Stimulated activated effector memory CD8-positive, alpha-beta T cell treated with anti-CD3 and anti-CD28 coated beads, Interleukin-12 subunit alpha, Interleukin-12 subunit beta, amount 100 ng/mL, for 72 hours (primary cell): ENCODE data around the gene BRCC3.
A peak's percentile ranks its signal among the peaks of the same experiment; 100 is the strongest.

Experiments used
- ATAC-seq: fragments of 150-1000 bp; cut with Tn5 transposase; 2 replicates; pipeline ENCODE4 v1.10.0; 2021
- DNase-seq, 2 donors: peaks; one replicate each; pipeline ENCODE4 v3.0.0; 2021 to 2022; ENCODE audit warnings: low spot score in 2 of 2
- H3K27ac Mint-ChIP-seq: one replicate; pipeline ENCODE4 v1.8.0; 2022; ENCODE audit warnings: mild to moderate bottlenecking, mixed read lengths
- H3K36me3 Mint-ChIP-seq: one replicate; pipeline ENCODE4 v1.8.0; 2022; ENCODE audit warnings: mild to moderate bottlenecking, mixed read lengths
- H3K4me1 Mint-ChIP-seq: one replicate; pipeline ENCODE4 v1.8.0; 2022; ENCODE audit warnings: mixed read lengths
- H3K4me3 Mint-ChIP-seq: one replicate; pipeline ENCODE4 v1.8.0; 2022; ENCODE audit warnings: mild to moderate bottlenecking, mixed read lengths
- H3K9me3 Mint-ChIP-seq: one replicate; pipeline ENCODE4 v1.8.0; 2022; ENCODE audit warnings: mixed read lengths

BRCC3 gene

GRCh38 chrX:155070975-155071693 is at the start of gene BRCC3, which contains the start of the genes CMC4 and MTCP1:
TSS of gene BRCC3 (plus strand) at chrX:155071508. CDS start at chrX:155071528, 20 bp downstream.
TSS of gene CMC4 (minus strand) at chrX:155071136. CDS start at chrX:155064023, 7,113 bp downstream.
TSS of gene MTCP1 (minus strand) at chrX:155071136. CDS start at chrX:155066010, 5,126 bp downstream.
- H3K27ac Mint-ChIP-seq, result peak within 1 kb of the TSS; percentile 86
- H3K4me3 Mint-ChIP-seq, result peak within 1 kb of the TSS; percentile 83
- DNase-seq (peak; percentile 59 to 84), ATAC-seq (peak; percentile 94)
- peaks cover 41% of the 10 kb centered on the region for H3K4me1 Mint-ChIP-seq
- H3K9me3 Mint-ChIP-seq, result no peaks in the 10 kb centered on the region
- peaks cover 49% of the 10 kb centered on the region for H3K36me3 Mint-ChIP-seq

DNA sequence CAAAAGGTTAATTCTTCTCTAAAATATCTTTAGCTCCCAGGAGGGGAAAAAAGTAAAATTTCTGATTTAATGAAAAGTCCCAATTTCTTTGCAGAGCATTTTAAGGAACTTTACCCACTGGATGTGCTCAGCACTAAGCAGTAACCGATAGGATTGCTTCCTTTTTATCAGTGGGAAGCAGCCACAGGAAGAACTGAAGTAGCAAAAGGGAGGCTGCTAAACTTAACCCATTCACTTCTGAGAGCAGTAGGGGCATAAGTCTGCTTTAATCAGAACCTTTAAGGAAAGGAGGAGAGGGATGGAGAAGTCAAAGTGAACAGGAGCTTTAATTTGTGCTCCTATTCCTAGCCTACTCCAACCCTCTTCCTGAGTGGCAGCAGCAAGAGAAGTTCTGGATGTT is 48.7 kb upstream of the BRCC3 start, which contains the start of gene F8:
Gene F8 (minus strand): TSS at position 139 of the 400 bp plus-strand sequence. CDS start 171 bp downstream, outside the sequence.
- ATAC-seq (no peak), DNase-seq (no peak)
- Mint-ChIP-seq H3K4me3 (no peak within 1 kb of the TSS), H3K9me3 (no peaks in the 10 kb centered on the region), H3K27ac (no peak within 1 kb of the TSS), H3K36me3 (peaks cover 14% of the 10 kb centered on the region), H3K4me1 (no peaks in the 10 kb centered on the region)

DNA sequence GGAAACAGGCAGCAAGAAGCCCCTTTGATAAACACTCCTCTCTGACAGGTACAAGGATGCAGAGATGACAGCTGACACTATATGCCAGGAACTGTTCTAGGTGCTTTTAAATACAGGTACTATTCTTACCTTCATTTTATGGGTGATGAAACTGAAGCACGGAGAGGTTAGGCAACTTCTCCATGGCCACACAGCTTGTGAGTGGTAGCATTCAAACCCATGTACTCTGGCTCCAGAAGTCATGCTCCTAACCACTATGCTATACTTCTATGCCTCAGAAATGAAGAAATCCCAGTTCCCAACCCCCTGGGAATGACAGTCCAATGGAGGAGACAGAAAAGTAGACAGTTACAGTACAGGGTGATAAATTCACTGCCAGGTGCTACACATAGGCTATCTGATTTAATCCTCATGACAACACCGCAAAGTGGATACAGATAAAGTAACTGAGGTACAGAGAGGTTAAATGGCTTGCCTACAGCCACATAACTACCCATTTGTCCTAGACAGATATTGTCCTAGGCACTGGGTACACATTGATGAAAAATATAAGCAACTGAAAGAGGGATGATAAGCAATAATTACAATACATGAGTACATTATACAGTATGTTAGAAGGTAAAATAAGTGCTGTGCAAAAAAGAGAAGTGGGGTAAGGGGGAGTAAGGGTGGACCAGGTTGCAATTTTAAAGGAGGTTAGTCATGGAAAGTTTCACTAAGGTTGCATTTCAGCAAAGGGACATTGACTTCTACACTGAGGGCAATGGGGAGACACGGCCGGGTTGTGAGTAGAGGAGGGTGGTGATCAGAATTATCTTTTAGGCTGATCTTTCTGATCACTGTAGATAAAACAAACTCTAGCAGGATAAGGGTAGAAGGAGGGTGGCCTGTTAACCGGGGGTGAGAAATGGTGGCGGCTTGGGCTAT is 47.1 kb upstream of the BRCC3 start:
- H3K4me1 Mint-ChIP-seq, result peaks cover 8% of the 10 kb centered on the region
- no peak for DNase-seq

DNA sequence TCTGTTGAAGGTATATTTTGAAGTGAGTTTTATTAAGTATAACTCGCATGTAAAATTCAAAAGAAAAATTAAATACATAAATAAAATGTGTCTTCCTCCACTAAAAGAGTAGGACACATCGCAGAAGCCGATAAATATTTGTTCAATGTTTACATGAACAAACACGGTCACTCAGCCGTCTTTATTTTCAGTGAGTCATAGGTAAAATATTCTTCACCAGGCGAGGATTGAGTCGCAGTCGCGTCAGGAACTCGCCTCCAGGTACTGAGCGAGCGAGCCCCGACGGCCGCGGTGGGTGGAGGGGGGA is 44.9 kb upstream of the BRCC3 start:
- peak overlapping the region; percentile 73 for H3K4me3 Mint-ChIP-seq
- H3K9me3 Mint-ChIP-seq, result no peaks in the 10 kb centered on the region
- DNase-seq, result no peak
- H3K4me1 Mint-ChIP-seq, result peaks cover 15% of the 10 kb centered on the region
- peaks cover 24% of the 10 kb centered on the region for H3K36me3 Mint-ChIP-seq
- peak overlapping the region; percentile 92 for H3K27ac Mint-ChIP-seq
- no peak for ATAC-seq

More for the DNA sequence above, 47.1 kb upstream of the BRCC3 start:
- Mint-ChIP-seq H3K4me3 (no peak overlapping the region), H3K27ac (no peak overlapping the region), H3K36me3 (peaks cover 22% of the 10 kb centered on the region), H3K9me3 (no peaks in the 10 kb centered on the region)
- ATAC-seq, result no peak

GRCh38 chrX:155026727-155027508 is 44.4 kb upstream of the BRCC3 start, which contains the start of gene FUNDC2:
TSS of gene FUNDC2 (plus strand) at chrX:155026844. CDS start at chrX:155026939, 95 bp downstream.
- H3K4me1 Mint-ChIP-seq, result peaks cover 15% of the 10 kb centered on the region
- H3K9me3 Mint-ChIP-seq, result no peaks in the 10 kb centered on the region
- peaks cover 24% of the 10 kb centered on the region for H3K36me3 Mint-ChIP-seq
- H3K27ac Mint-ChIP-seq, result peak within 1 kb of the TSS; percentile 92
- H3K4me3 Mint-ChIP-seq, result peak within 1 kb of the TSS; percentile 73
- ATAC-seq (peak; percentile 93), DNase-seq (peak; percentile 71 to 93)

DNA sequence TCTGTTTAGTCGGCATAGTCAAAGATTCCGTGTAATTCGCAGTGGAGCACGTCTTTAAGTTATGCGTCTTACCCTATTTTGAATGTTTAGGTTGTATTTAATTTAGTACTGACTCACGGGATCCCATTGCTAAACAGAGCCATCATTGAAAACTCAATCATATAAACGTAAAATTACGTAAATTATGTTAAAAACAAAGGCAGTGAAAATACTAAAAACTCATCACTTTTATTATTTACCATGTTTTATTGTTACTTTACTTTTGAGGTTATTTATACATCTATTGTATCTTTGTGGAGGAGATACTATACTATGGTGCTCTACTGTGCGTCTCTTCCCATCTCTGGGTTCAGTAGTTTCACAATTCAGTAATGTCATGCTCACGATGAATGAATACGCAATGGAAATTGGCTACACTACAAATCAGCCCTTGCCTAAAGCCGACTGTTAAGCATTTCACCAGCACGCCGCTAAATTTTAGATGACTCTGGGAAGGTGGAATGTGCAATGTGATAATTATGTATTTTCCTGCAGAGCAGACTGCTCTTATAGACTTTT is 43.7 kb upstream of the BRCC3 start:
- peak overlapping the region; percentile 92 for H3K27ac Mint-ChIP-seq
- DNase-seq, result no peak
- peaks cover 15% of the 10 kb centered on the region for H3K4me1 Mint-ChIP-seq
- no peaks in the 10 kb centered on the region for H3K9me3 Mint-ChIP-seq
- H3K4me3 Mint-ChIP-seq, result peak overlapping the region; percentile 73
- peak; percentile 49 for ATAC-seq
- peaks cover 24% of the 10 kb centered on the region for H3K36me3 Mint-ChIP-seq

GRCh38 chrX:155028129-155028528 is 43.2 kb upstream of the BRCC3 start:
- no peak for ATAC-seq
- H3K4me3 Mint-ChIP-seq, result peak overlapping the region; percentile 73
- DNase-seq, result no peak
- H3K9me3 Mint-ChIP-seq, result no peaks in the 10 kb centered on the region
- peaks cover 15% of the 10 kb centered on the region for H3K4me1 Mint-ChIP-seq
- H3K36me3 Mint-ChIP-seq, result peaks cover 24% of the 10 kb centered on the region
- peak overlapping the region; percentile 92 for H3K27ac Mint-ChIP-seq

- peaks cover 24% of the 10 kb centered on the region for H3K36me3 Mint-ChIP-seq
- no peaks in the 10 kb centered on the region for H3K9me3 Mint-ChIP-seq
- DNase-seq, result no peak
- H3K4me1 Mint-ChIP-seq, result peaks cover 15% of the 10 kb centered on the region
- H3K4me3 Mint-ChIP-seq, result peak overlapping the region; percentile 73
- ATAC-seq, result no peak
- no peak overlapping the region for H3K27ac Mint-ChIP-seq
Measured at GRCh38 chrX:155028877-155029291, 42.4 kb upstream of the BRCC3 start.

DNA sequence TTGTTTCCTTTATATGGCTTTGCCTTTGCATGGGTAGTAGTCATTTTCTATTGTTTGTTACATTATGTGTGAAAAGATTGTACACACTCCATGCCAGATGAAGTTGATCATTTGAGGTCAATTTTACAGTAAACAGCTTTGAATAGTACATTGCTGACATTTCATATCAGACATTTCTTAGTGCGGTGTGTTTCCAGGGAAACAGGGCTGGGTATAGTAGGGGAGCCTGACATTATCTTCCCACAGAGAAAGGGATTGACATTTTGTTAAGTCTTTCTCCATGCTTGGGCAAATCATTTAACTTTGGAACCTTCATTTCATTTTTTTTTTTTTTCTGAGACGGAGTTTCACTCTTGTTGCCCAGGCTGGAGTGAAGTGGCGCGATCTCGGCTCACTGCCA is 39.7 kb upstream of the BRCC3 start:
- no peak for ATAC-seq
- H3K4me3 Mint-ChIP-seq, result no peak overlapping the region
- H3K9me3 Mint-ChIP-seq, result no peaks in the 10 kb centered on the region
- peaks cover 46% of the 10 kb centered on the region for H3K36me3 Mint-ChIP-seq
- no peak overlapping the region for H3K27ac Mint-ChIP-seq
- peaks cover 15% of the 10 kb centered on the region for H3K4me1 Mint-ChIP-seq
- DNase-seq, result no peak

DNA sequence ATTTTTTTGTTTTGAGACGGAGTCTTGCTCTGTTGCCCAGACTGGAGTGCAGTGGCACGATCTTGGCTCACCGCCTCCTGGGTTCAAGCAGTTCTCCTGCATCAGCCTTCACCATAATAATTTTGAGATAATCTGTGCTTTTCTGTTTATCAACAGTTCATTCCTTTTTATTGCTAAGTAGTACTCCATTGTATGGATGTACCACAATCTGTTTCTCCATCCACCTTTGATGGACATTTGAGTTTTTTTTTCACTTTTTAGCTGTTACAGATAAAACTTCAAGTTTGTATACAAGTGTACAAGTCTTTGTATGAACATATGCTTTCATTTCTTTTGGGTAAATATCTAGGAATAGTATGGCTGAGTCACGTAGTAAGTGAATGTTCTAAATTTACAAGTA is 35.6 kb upstream of the BRCC3 start:
- Mint-ChIP-seq H3K36me3 (peaks cover 43% of the 10 kb centered on the region), H3K27ac (no peak overlapping the region), H3K4me1 (peaks cover 21% of the 10 kb centered on the region), H3K4me3 (no peak overlapping the region), H3K9me3 (no peaks in the 10 kb centered on the region)
- ATAC-seq (no peak), DNase-seq (no peak)

- Mint-ChIP-seq H3K4me1 (peaks cover 8% of the 10 kb centered on the region), H3K36me3 (peaks cover 43% of the 10 kb centered on the region), H3K9me3 (no peaks in the 10 kb centered on the region), H3K4me3 (no peak overlapping the region), H3K27ac (no peak overlapping the region)
- no peak for DNase-seq
- ATAC-seq, result no peak
Measured at GRCh38 chrX:155046129-155046810, 25.0 kb upstream of the BRCC3 start.

GRCh38 chrX:155046811-155047528 is 24.3 kb upstream of the BRCC3 start:
- Mint-ChIP-seq H3K4me1 (peaks cover 8% of the 10 kb centered on the region), H3K27ac (no peak overlapping the region), H3K4me3 (no peak overlapping the region), H3K9me3 (no peaks in the 10 kb centered on the region), H3K36me3 (peaks cover 49% of the 10 kb centered on the region)
- DNase-seq, result no peak
- no peak for ATAC-seq

GRCh38 chrX:155048977-155049619 is 22.2 kb upstream of the BRCC3 start:
- Mint-ChIP-seq H3K4me1 (peaks cover 13% of the 10 kb centered on the region), H3K9me3 (no peaks in the 10 kb centered on the region), H3K27ac (no peak overlapping the region), H3K4me3 (no peak overlapping the region), H3K36me3 (peaks cover 49% of the 10 kb centered on the region)
- peak in 1 of 2 donors; percentile 59 for DNase-seq
- no peak for ATAC-seq
